ENCODE data around the gene ZHX3. TPM values are rescaled to one million over a fixed set of nuclear protein-coding genes. Genes with fewer than 3 reads are reported as not detected.

The ZHX3 gene
- total and polyA plus RNA-seq, 9 of the 15 experiments (the other 6 are each of a cell fraction or from before 2014, with no cell fraction given), result 0.80 to 14.6 (median 4.9) TPM

DNA sequence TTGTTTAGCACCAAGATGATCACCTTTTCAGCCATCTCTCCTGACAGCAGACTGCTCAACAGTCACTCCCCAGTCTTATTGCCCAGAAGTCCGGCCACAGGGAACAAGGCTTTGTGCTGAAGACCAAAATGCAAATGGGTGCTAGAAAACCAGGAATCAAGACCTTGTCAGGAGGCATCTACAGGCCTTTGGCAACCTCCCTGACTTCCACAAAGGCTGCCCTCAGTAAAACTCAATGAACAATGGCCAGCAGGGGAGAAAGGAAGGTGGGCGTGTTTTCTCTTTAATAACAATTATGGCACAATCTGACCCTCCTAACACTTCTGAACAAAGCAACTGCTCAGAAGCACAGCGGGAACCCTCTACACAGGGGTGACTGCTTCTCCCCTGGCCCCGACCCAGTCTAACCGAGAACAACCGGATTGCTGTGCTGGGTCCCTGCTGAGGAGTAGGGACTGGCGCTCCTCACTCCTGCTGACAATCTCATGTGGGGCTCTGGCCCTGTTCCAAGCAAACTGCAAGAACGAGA is 138.6 kb downstream of the ZHX3 start:
- Histone ChIP-seq H2AFZ (ENCODE audit: low read depth, low read length) (no peak overlapping the region), H3K4me3 (no peak overlapping the region), H3K9me3 (replicated peaks; ENCODE audit: control insufficient read depth, insufficient read depth, low read depth, low read length) (no peaks in the 10 kb centered on the region), H3K9ac (ENCODE audit: insufficient read depth in 1 of 2, low read depth in 2 of 2, low read length in 2 of 2) (0 out of 4 replicates have a peak overlapping the region, but pooled peaks of 1 of the 2 experiments have one; percentile 59), H3K9me1 (ENCODE audit: control insufficient read depth, insufficient read depth, low read length) (no peaks in the 10 kb centered on the region), H3K4me2 (ENCODE audit: insufficient read depth, low read length) (no peak overlapping the region), H3K79me2 (ENCODE audit: control insufficient read depth, insufficient read depth, low read length) (no peaks in the 10 kb centered on the region), H4K20me1 (replicated peaks; ENCODE audit: control insufficient read depth, insufficient read depth, low read length) (no peaks in the 10 kb centered on the region; the same call in 1 of the 2 replicates), H3K36me3 (ENCODE audit: control insufficient read depth, insufficient read depth, low read length) (peaks cover 32% of the 10 kb centered on the region; the same call in 2 of the 3 replicates), H3K27ac (ENCODE audit: extremely low read depth, low read depth, low read length) (no peak overlapping the region), H3K27me3 (ENCODE audit: control insufficient read depth in 2 of 2, insufficient read depth in 2 of 2, low read length in 2 of 2) (no peaks in the 10 kb centered on the region), H3K4me1 (replicated peaks in 1 of 2; ENCODE audit: control insufficient read depth in 2 of 2, insufficient read depth in 2 of 2, low read length in 2 of 2) (no peaks in the 10 kb centered on the region)
- FAIRE-seq, result peak; percentile 26
- POLR2A ChIA-PET, result no interaction called here
- DNase-seq (ENCODE audit: extremely low read depth in 1 of 4, low spot score in 3 of 4), result no peak
- CTCF ChIA-PET (ENCODE audit: low intra/inter-chr PET ratio), result no interaction called here
- in situ Hi-C loops (cut with MboI) (loop anchor here (5.0 kb wide), 1 partner anchor 163 kb away; the partner anchor contains the start of gene LPIN3), intact Hi-C loops (cut with micrococcal nuclease) (no loop called here)
- no TSS peak for BruUV-seq (replicated peaks)
- WGBS (ENCODE audit: insufficient coverage, low coverage, missing lambda C conversion rate), result 70% methylated on average over 8 of the region's 8 CpGs
- TF ChIP-seq ZNF584 (CRISPR knock-in tag; IDR thresholded peaks at IDR 0.05; ENCODE audit: low read depth), result no peak
- no peak for TF ChIP-seq MCM5 (IDR thresholded peaks at IDR 0.05; ENCODE audit: low read depth)
- TF ChIP-seq, protein P1, sequence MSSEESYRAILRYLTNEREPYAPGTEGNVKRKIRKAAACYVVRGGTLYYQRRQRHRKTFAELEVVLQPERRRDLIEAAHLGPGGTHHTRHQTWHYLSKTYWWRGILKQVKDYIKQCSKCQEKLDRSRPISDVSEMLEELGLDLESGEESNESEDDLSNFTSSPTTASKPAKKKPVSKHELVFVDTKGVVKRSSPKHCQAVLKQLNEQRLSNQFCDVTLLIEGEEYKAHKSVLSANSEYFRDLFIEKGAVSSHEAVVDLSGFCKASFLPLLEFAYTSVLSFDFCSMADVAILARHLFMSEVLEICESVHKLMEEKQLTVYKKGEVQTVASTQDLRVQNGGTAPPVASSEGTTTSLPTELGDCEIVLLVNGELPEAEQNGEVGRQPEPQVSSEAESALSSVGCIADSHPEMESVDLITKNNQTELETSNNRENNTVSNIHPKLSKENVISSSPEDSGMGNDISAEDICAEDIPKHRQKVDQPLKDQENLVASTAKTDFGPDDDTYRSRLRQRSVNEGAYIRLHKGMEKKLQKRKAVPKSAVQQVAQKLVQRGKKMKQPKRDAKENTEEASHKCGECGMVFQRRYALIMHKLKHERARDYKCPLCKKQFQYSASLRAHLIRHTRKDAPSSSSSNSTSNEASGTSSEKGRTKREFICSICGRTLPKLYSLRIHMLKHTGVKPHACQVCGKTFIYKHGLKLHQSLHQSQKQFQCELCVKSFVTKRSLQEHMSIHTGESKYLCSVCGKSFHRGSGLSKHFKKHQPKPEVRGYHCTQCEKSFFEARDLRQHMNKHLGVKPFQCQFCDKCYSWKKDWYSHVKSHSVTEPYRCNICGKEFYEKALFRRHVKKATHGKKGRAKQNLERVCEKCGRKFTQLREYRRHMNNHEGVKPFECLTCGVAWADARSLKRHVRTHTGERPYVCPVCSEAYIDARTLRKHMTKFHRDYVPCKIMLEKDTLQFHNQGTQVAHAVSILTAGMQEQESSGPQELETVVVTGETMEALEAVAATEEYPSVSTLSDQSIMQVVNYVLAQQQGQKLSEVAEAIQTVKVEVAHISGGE (CRISPR knock-in tag; IDR thresholded peaks at IDR 0.05), result 0 out of 6 replicates have a peak, but pooled peaks of 1 of the 3 experiments have one; percentile 30
- no peak for TF ChIP-seq MAFF (IDR thresholded peaks at IDR 0.05; ENCODE audit: low read length)
- no peak for TF ChIP-seq GABPA (tag; conservative IDR thresholded peaks at IDR 0.05; ENCODE audit: low read depth)
- no peak for TF ChIP-seq SMAD3 (CRISPR knock-in tag; conservative IDR thresholded peaks at IDR 0.05)
- ATAC-seq, result no peak
